Mesenchymal stem cell (in vitro differentiated cells and primary cell): Measurements from ENCODE around the gene SCGB3A1.

ENCODE experiments used
- DNase-seq: peaks from one replicate; pipeline ENCODE4 v3.0.0-alpha.2; 2013
- H2AFZ ChIP-seq: one replicate; pipeline ENCODE4 v1.6.1; 2013; ENCODE audit warnings: low read depth, mild to moderate bottlenecking, control low read depth, inconsistent platforms, low read length, moderate library complexity
- H2AK5ac ChIP-seq: 2 replicates; pipeline ENCODE4 v1.6.1; 2013; ENCODE audit warnings: low read length, moderate library complexity, mild to moderate bottlenecking, inconsistent platforms; ENCODE audit not compliant: severe bottlenecking
- H2BK120ac ChIP-seq: one replicate; pipeline ENCODE4 v1.6.1; 2013; ENCODE audit warnings: low read depth, mild to moderate bottlenecking, inconsistent platforms, low read length, moderate library complexity
- H2BK12ac ChIP-seq, 2 experiments: one replicate each; pipeline ENCODE4 v1.6.1; 2013; ENCODE audit warnings: inconsistent platforms in 2 of 2, low read length in 2 of 2, mild to moderate bottlenecking in 2 of 2, moderate library complexity in 2 of 2, control low read depth in 1 of 2
- H2BK15ac ChIP-seq: one replicate; pipeline ENCODE4 v1.6.1; 2013; ENCODE audit warnings: mild to moderate bottlenecking, low read depth, inconsistent platforms; ENCODE audit not compliant: poor library complexity, severe bottlenecking
- H2BK5ac ChIP-seq: 2 replicates; pipeline ENCODE4 v1.6.1; 2013; ENCODE audit warnings: low read depth, mild to moderate bottlenecking, low read length, control low read depth, inconsistent platforms; ENCODE audit not compliant: poor library complexity, severe bottlenecking
- H3K14ac ChIP-seq, 2 experiments: one replicate each; pipeline ENCODE4 v1.6.1; 2013; ENCODE audit warnings: inconsistent platforms in 2 of 2, low read length in 2 of 2, control low read depth in 1 of 2, mild to moderate bottlenecking in 1 of 2, moderate library complexity in 1 of 2
- H3K18ac ChIP-seq, 2 experiments: one replicate each; pipeline ENCODE4 v1.6.1; 2013; ENCODE audit warnings: inconsistent platforms in 2 of 2, low read length in 2 of 2, control low read depth in 1 of 2, low read depth in 1 of 2, mild to moderate bottlenecking in 1 of 2
- H3K23ac ChIP-seq, 2 experiments: one replicate each; pipeline ENCODE4 v1.6.1; 2013; ENCODE audit warnings: inconsistent platforms in 2 of 2, low read length in 2 of 2, mild to moderate bottlenecking in 2 of 2, moderate library complexity in 2 of 2, control low read depth in 1 of 2
- H3K27ac ChIP-seq: 2 replicates; pipeline ENCODE4 v1.5.1; 2013; ENCODE audit warnings: mild to moderate bottlenecking, moderate library complexity, low read length, control low read depth, inconsistent platforms; ENCODE audit not compliant: poor library complexity, severe bottlenecking
- H3K27me3 ChIP-seq, 2 experiments: 2 replicates each; pipeline versions ENCODE4 v1.6.1 to v1.7.0; 2013; ENCODE audit warnings: low read length in 2 of 2, mild to moderate bottlenecking in 2 of 2, moderate library complexity in 2 of 2, control low read depth in 1 of 2, inconsistent platforms in 1 of 2; ENCODE audit not compliant: control insufficient read depth in 1 of 2, insufficient read depth in 1 of 2
- H3K36me3 ChIP-seq, 2 experiments: 2 replicates each; pipeline versions ENCODE4 v1.6.1 to v1.7.0; 2013; ENCODE audit warnings: low read length in 2 of 2, control low read depth in 1 of 2, inconsistent platforms in 1 of 2, low read depth in 1 of 2, mild to moderate bottlenecking in 1 of 2; ENCODE audit not compliant: insufficient read depth in 2 of 2, control insufficient read depth in 1 of 2
- H3K4ac ChIP-seq, 2 experiments: one replicate each; pipeline ENCODE4 v1.6.1; 2013; ENCODE audit warnings: inconsistent platforms in 2 of 2, low read length in 2 of 2, mild to moderate bottlenecking in 2 of 2, moderate library complexity in 2 of 2, control low read depth in 1 of 2, low read depth in 1 of 2
- H3K4me1 ChIP-seq: 2 replicates; pipeline ENCODE4 v1.6.1; 2013; ENCODE audit warnings: low read depth, low read length, control low read depth; ENCODE audit not compliant: control insufficient read depth, insufficient read depth
- H3K4me2 ChIP-seq: 2 replicates; pipeline ENCODE4 v1.6.1; 2013; ENCODE audit warnings: low read length, mild to moderate bottlenecking, inconsistent platforms; ENCODE audit not compliant: poor library complexity, severe bottlenecking
- H3K4me3 ChIP-seq, 2 experiments: 2 replicates each; pipeline versions ENCODE4 v1.5.1 to v1.7.0; 2013; ENCODE audit warnings: low read length in 2 of 2, mild to moderate bottlenecking in 2 of 2, control low read depth in 1 of 2, low read depth in 1 of 2; ENCODE audit not compliant: insufficient read depth in 1 of 2
- H3K79me1 ChIP-seq: replicated peaks from 2 replicates; pipeline ENCODE4 v1.6.1; 2013; ENCODE audit warnings: mild to moderate bottlenecking, control low read depth, low read length, inconsistent platforms; ENCODE audit not compliant: poor library complexity, severe bottlenecking
- H3K9ac ChIP-seq: 2 replicates; pipeline ENCODE4 v1.7.0; 2013; ENCODE audit warnings: mild to moderate bottlenecking, low read length, moderate library complexity
- H3K9me3 ChIP-seq: 2 replicates; pipeline ENCODE4 v1.7.0; 2013; ENCODE audit warnings: mild to moderate bottlenecking, low read length; ENCODE audit not compliant: control insufficient read depth
- H4K8ac ChIP-seq: one replicate; pipeline ENCODE4 v1.6.1; 2013; ENCODE audit warnings: inconsistent platforms, mild to moderate bottlenecking, low read length, moderate library complexity
- H4K91ac ChIP-seq: one replicate; pipeline ENCODE4 v1.6.1; 2013; ENCODE audit warnings: mild to moderate bottlenecking, low read length, inconsistent platforms
- WGBS: methylation state at CpG from one replicate; pipeline ENCODE4 v1.1.7; 2013; ENCODE audit warnings: mixed read lengths; 5-methylcytosine and 5-hydroxymethylcytosine counted together

The SCGB3A1 gene

GRCh38 chr5:180609386-180609785 is 18.1 kb upstream of the SCGB3A1 start:
- H3K79me1 ChIP-seq = no peaks in the 10 kb centered on the region
- no peak overlapping the region for H3K14ac ChIP-seq
- no peak overlapping the region for H3K4me2 ChIP-seq
- H4K91ac ChIP-seq = no peak overlapping the region
- H3K4ac ChIP-seq = no peak overlapping the region
- no peak overlapping the region for H3K9ac ChIP-seq
- H3K4me1 ChIP-seq = peaks cover 5% of the 10 kb centered on the region
- no peak overlapping the region for H3K27ac ChIP-seq
- no peaks in the 10 kb centered on the region for H3K36me3 ChIP-seq
- H2AFZ ChIP-seq = no peak overlapping the region
- WGBS = 91% methylated on average over 15 of the region's 15 CpGs
- no peak overlapping the region for H4K8ac ChIP-seq
- no peaks in the 10 kb centered on the region for H3K9me3 ChIP-seq
- no peak overlapping the region for H3K23ac ChIP-seq
- no peak overlapping the region for H2BK120ac ChIP-seq
- H3K27me3 ChIP-seq = peaks cover 0 to 33% of the 10 kb centered on the region in 2 experiments
- no peak overlapping the region for H2BK12ac ChIP-seq
- no peak overlapping the region for H3K4me3 ChIP-seq
- no peak overlapping the region for H2AK5ac ChIP-seq
- H2BK15ac ChIP-seq = no peak overlapping the region
- no peak for DNase-seq
- no peak overlapping the region for H2BK5ac ChIP-seq
- H3K18ac ChIP-seq = no peak overlapping the region

GRCh38 chr5:180608572-180609310 is 17.4 kb upstream of the SCGB3A1 start:
- Histone ChIP-seq H3K27ac (no peak overlapping the region), H2AK5ac (no peak overlapping the region), H2BK120ac (no peak overlapping the region), H3K79me1 (no peaks in the 10 kb centered on the region), H3K9ac (no peak overlapping the region), H3K4me3 (no peak overlapping the region), H4K91ac (no peak overlapping the region), H3K4me2 (no peak overlapping the region), H3K27me3 (peaks cover 3 to 38% of the 10 kb centered on the region in 2 experiments), H3K9me3 (no peaks in the 10 kb centered on the region), H2BK12ac (no peak overlapping the region), H2BK5ac (no peak overlapping the region), H3K36me3 (no peaks in the 10 kb centered on the region), H2AFZ (no peak overlapping the region), H2BK15ac (no peak overlapping the region), H3K23ac (no peak overlapping the region), H3K18ac (no peak overlapping the region), H3K14ac (no peak overlapping the region), H3K4me1 (peaks cover 5% of the 10 kb centered on the region), H4K8ac (no peak overlapping the region), H3K4ac (no peak overlapping the region)
- 92% methylated on average over 26 of the region's 26 CpGs for WGBS
- DNase-seq = no peak

GRCh38 chr5:180607861-180608571 is 16.7 kb upstream of the SCGB3A1 start:
- Histone ChIP-seq H2BK5ac (no peak overlapping the region), H3K14ac (no peak overlapping the region), H3K36me3 (no peaks in the 10 kb centered on the region), H4K91ac (no peak overlapping the region), H4K8ac (no peak overlapping the region), H3K4me2 (no peak overlapping the region), H2BK120ac (no peak overlapping the region), H3K4me1 (peaks cover 3% of the 10 kb centered on the region), H2AFZ (no peak overlapping the region), H3K4ac (no peak overlapping the region), H3K18ac (no peak overlapping the region), H3K27ac (no peak overlapping the region), H2BK12ac (no peak overlapping the region), H3K9ac (no peak overlapping the region), H3K23ac (no peak overlapping the region), H3K79me1 (no peaks in the 10 kb centered on the region), H3K4me3 (no peak overlapping the region), H2BK15ac (peak overlapping the region; percentile 40), H3K9me3 (no peaks in the 10 kb centered on the region), H2AK5ac (no peak overlapping the region), H3K27me3 (peaks cover 3 to 38% of the 10 kb centered on the region in 2 experiments)
- 65% methylated on average over 16 of the region's 18 CpGs for WGBS
- no peak for DNase-seq

GRCh38 chr5:180606215-180606785 is 15.0 kb upstream of the SCGB3A1 start:
- Histone ChIP-seq H2BK12ac (no peak overlapping the region), H3K27me3 (peaks cover 3 to 54% of the 10 kb centered on the region in 2 experiments), H3K4me1 (peaks cover 3% of the 10 kb centered on the region), H2BK15ac (no peak overlapping the region), H3K4me3 (no peak overlapping the region), H3K4ac (no peak overlapping the region), H3K18ac (no peak overlapping the region), H4K91ac (no peak overlapping the region), H2AK5ac (no peak overlapping the region), H3K4me2 (no peak overlapping the region), H3K79me1 (no peaks in the 10 kb centered on the region), H2BK120ac (no peak overlapping the region), H2AFZ (no peak overlapping the region), H3K9ac (no peak overlapping the region), H3K14ac (no peak overlapping the region), H3K23ac (no peak overlapping the region), H2BK5ac (no peak overlapping the region), H4K8ac (no peak overlapping the region), H3K27ac (no peak overlapping the region), H3K9me3 (no peaks in the 10 kb centered on the region), H3K36me3 (no peaks in the 10 kb centered on the region)
- WGBS = 85% methylated on average over 21 of the region's 21 CpGs
- DNase-seq = no peak
